Endodermal cell (in vitro differentiated cells): ENCODE measurements around the gene MBTPS2. TPM values are rescaled to one million over a fixed set of nuclear protein-coding genes. Genes with fewer than 3 reads are reported as not detected.

Source experiments
- DNase-seq: peaks from one replicate; pipeline ENCODE4 v3.0.0-alpha.2; 2017
- H3K27ac ChIP-seq: 2 replicates; pipeline ENCODE4 v1.5.1; 2013; ENCODE audit warnings: mild to moderate bottlenecking, low read depth, low read length, moderate library complexity
- H3K27me3 ChIP-seq: 2 replicates; pipeline ENCODE4 v1.6.1; 2013; ENCODE audit warnings: mild to moderate bottlenecking, low read length, moderate library complexity; ENCODE audit not compliant: insufficient read depth, control insufficient read depth, poor library complexity, severe bottlenecking
- H3K36me3 ChIP-seq: 2 replicates; pipeline ENCODE4 v1.7.0; 2013; ENCODE audit warnings: mild to moderate bottlenecking, low read length, moderate library complexity; ENCODE audit not compliant: control insufficient read depth, insufficient read depth
- H3K4me1 ChIP-seq: one replicate; pipeline ENCODE4 v1.7.0; 2013; ENCODE audit warnings: low read length; ENCODE audit not compliant: control insufficient read depth, insufficient read depth
- H3K4me3 ChIP-seq: 2 replicates; pipeline ENCODE4 v1.5.1; 2013; ENCODE audit warnings: mild to moderate bottlenecking, low read length, moderate library complexity
- H3K9ac ChIP-seq: 2 replicates; pipeline ENCODE4 v1.6.1; 2013; ENCODE audit warnings: mild to moderate bottlenecking, low read length, moderate library complexity; ENCODE audit not compliant: poor library complexity, severe bottlenecking; ENCODE audit errors: extremely low read depth
- H3K9me3 ChIP-seq: 2 replicates; pipeline ENCODE4 v1.6.1; 2013; ENCODE audit warnings: mild to moderate bottlenecking, low read length, moderate library complexity; ENCODE audit not compliant: control insufficient read depth
- H3K27ac Mint-ChIP-seq: 2 replicates; pipeline ENCODE4 v1.8.0; 2020; ENCODE audit warnings: mixed read lengths
- H3K27me3 Mint-ChIP-seq: 2 replicates; pipeline ENCODE4 v1.8.0; 2021; ENCODE audit warnings: mild to moderate bottlenecking, mixed read lengths; ENCODE audit not compliant: insufficient read depth
- H3K36me3 Mint-ChIP-seq: 2 replicates; pipeline ENCODE4 v1.8.0; 2020; ENCODE audit warnings: low read depth, mixed read lengths
- H3K4me1 Mint-ChIP-seq: 2 replicates; pipeline ENCODE4 v1.8.0; 2020; ENCODE audit warnings: mixed read lengths
- H3K4me3 Mint-ChIP-seq: 2 replicates; pipeline ENCODE4 v1.8.0; 2020; ENCODE audit warnings: mild to moderate bottlenecking, moderate library complexity, mixed read lengths
- H3K9me3 Mint-ChIP-seq: 2 replicates; pipeline ENCODE4 v1.8.0; 2020; ENCODE audit warnings: mild to moderate bottlenecking, mixed read lengths
- CTCF ChIP-seq: fragments of 200-600 bp; sonication (generic); conservative IDR thresholded peaks from 2 replicates; pipeline ENCODE4 v1.5.0; 2021; ENCODE audit warnings: antibody characterized with exemption, mild to moderate bottlenecking
- WGBS, 2 experiments: methylation state at CpG; one replicate each; pipeline versions ENCODE4 v1.1.5 to v1.1.7; 2013; ENCODE audit warnings: missing lambda C conversion rate in 2 of 2, mixed read lengths in 1 of 2; ENCODE audit not compliant: insufficient coverage in 1 of 2, insufficient read length in 1 of 2; 5-methylcytosine and 5-hydroxymethylcytosine counted together
- total RNA-seq, 2 donors: library from RNA; stranded (reverse); fragmentation: NEBNext Ultra II Directional in 1 of 2; extraction: Animal tissue kit (Norgen Biotek cat#: 25700) in 1 of 2; gene quantifications; 2 replicates in 1 of 2; 3 replicates in 1 of 2; pipeline ENCODE4 v1.2.1, GENCODE V29; 2021

Gene MBTPS2
- total RNA-seq, 2 donors from 2014 or later = 12.6 to 13.6 TPM

- Mint-ChIP-seq H3K27me3 (no peaks in the 10 kb centered on the region), H3K4me1 (peaks cover 8% of the 10 kb centered on the region), H3K4me3 (no peak overlapping the region), H3K27ac (no peak overlapping the region), H3K36me3 (peaks cover 18% of the 10 kb centered on the region), H3K9me3 (no peaks in the 10 kb centered on the region)
- no peaks in the 10 kb centered on the region for H3K9me3 ChIP-seq
- peaks cover 4% of the 10 kb centered on the region for H3K36me3 ChIP-seq
- H3K27me3 ChIP-seq = no peaks in the 10 kb centered on the region
- H3K4me3 ChIP-seq = no peak overlapping the region
- no peak overlapping the region for H3K27ac ChIP-seq
- DNase-seq = no peak
- H3K9ac ChIP-seq = no peak overlapping the region
- WGBS, 2 experiments = 94% methylated on average over 3 of the region's 6 CpGs; no CpG with 5 or more reads in 1 of the 2 experiments
- no peak for TF ChIP-seq CTCF
- H3K4me1 ChIP-seq = no peaks in the 10 kb centered on the region
Measured at GRCh38 chrX:21845096-21845495, 5.7 kb downstream of the MBTPS2 start.

- TF ChIP-seq CTCF = no peak
- H3K27me3 Mint-ChIP-seq = no peaks in the 10 kb centered on the region
- no CpG with 5 or more reads among the region's 1 CpG for WGBS, 2 experiments
- H3K4me1 Mint-ChIP-seq = peaks cover 5% of the 10 kb centered on the region
- no peaks in the 10 kb centered on the region for H3K27me3 ChIP-seq
- H3K4me3 ChIP-seq = no peak overlapping the region
- no peak overlapping the region for H3K27ac Mint-ChIP-seq
- no peaks in the 10 kb centered on the region for H3K4me1 ChIP-seq
- no peak overlapping the region for H3K4me3 Mint-ChIP-seq
- no peak overlapping the region for H3K9ac ChIP-seq
- no peaks in the 10 kb centered on the region for H3K9me3 Mint-ChIP-seq
- no peaks in the 10 kb centered on the region for H3K9me3 ChIP-seq
- no peak overlapping the region for H3K27ac ChIP-seq
- peaks cover 8% of the 10 kb centered on the region for H3K36me3 ChIP-seq
- H3K36me3 Mint-ChIP-seq = peaks cover 18% of the 10 kb centered on the region
- DNase-seq = no peak
Measured at GRCh38 chrX:21847342-21847741, 7.9 kb downstream of the MBTPS2 start.

GRCh38 chrX:21853578-21853977 is 14.2 kb downstream of the MBTPS2 start:
- H3K4me3 Mint-ChIP-seq = no peak overlapping the region
- Histone ChIP-seq H3K27me3 (no peaks in the 10 kb centered on the region), H3K27ac (no peak overlapping the region), H3K4me3 (no peak overlapping the region), H3K9ac (no peak overlapping the region), H3K36me3 (peaks cover 15% of the 10 kb centered on the region), H3K9me3 (no peaks in the 10 kb centered on the region), H3K4me1 (no peaks in the 10 kb centered on the region)
- no peaks in the 10 kb centered on the region for H3K4me1 Mint-ChIP-seq
- H3K27me3 Mint-ChIP-seq = no peaks in the 10 kb centered on the region
- TF ChIP-seq CTCF = no peak
- H3K27ac Mint-ChIP-seq = no peak overlapping the region
- H3K36me3 Mint-ChIP-seq = peaks cover 43% of the 10 kb centered on the region
- DNase-seq = no peak
- H3K9me3 Mint-ChIP-seq = peaks cover 5% of the 10 kb centered on the region
